HG03025 (cell line): Measurements from ENCODE around the gene MARCHF3.
"Not testable (repeated sequence)": the region's sequence is repeated elsewhere in the genome, so short reads cannot be mapped to it uniquely, and the experiment has no call there.

Source experiments
- ATAC-seq: cut with Tn5 transposase; IDR thresholded peaks from one replicate; pipeline ENCODE4 v1.9.1; 2021; ENCODE audit warnings: mild to moderate bottlenecking, moderate library complexity; ENCODE audit not compliant: unreplicated experiment, low FRiP score

MARCHF3 gene

DNA sequence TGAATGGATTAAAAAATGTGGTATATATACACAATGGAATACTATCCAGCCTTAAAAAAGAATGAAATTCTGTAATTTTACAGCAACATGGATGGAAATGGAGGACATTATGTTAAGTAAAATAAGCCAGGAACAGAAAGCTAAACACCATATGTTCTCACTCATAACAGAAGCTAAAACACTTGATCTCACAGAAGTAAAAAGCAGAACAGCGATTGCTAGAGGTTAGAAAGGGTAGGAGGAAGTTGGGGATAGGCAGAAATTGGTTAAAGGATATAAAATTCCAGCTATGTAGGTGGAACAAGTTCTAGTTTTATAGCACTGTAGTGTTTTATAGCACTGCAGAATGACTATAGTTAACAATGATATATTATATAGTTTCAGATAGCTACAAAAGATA is 15.8 kb downstream of the MARCHF3 start:
- ATAC-seq = peak; percentile 51

DNA sequence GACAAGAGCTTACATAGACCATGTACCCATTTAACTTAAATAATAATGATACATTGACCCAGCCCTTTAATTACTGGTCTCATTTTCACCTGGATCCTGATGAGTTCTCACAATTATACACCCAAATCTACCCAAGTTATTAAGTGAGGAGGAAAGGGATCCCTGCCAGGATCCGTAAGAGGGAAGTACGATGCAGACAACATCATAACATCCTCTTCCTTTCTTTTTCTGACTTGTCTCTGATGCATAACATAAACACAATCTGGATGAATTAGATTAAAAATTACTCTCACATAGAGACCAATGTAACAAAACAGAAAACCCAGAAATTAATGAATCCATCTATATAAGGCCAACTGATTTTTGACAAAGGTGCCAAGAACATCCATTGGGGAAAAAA is 17.0 kb downstream of the MARCHF3 start:
- no peak for ATAC-seq

DNA sequence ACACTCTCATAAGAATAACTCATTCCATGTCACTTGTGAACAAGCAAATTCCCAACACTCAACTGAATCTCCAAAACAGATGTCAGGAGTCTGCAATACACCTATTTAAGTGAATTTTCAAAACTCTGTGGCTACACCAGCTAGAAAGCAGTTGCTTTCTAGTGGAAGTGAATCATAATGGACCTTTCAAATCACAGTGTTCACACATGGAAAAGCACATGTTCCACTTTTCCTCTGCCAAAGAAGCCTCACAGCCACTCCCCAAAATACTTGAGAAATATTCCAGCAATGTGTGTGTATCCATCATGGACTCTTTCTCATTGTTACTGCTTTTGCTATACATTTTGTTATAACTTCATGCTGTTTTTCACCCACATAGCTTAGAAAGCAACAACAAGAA is 17.4 kb downstream of the MARCHF3 start:
- no peak for ATAC-seq

DNA sequence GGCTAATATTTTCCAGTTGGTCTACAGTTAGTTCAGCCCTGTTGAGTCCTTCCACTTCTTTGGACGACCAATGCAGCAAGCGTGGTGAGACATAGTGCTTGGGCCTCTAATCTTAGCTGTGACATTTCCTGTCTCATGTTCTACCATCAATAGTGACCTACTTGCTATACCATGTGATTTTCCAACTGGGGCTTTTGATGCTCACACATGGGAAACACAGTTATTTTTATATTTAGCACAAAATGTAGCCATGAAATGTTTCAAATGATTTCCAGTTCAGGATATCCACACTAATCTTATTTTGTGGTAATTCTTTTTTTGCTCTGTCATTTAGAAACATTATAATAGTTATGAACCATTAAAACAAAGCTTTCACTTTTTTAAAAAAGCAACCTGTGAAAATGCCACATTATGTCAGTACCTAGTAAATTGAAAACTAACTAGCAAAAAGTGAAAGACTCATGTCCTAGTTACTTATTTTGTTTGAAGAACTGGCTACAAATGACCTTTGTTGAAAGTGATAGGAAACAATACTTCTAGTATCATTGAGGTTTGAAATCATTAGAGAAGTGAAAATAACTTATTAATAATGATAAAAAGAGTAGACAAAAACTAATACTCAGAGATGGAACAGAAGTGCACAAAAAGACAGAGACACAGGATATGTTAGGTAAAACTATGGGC is 18.3 kb downstream of the MARCHF3 start:
- ATAC-seq = peak; percentile 59

DNA sequence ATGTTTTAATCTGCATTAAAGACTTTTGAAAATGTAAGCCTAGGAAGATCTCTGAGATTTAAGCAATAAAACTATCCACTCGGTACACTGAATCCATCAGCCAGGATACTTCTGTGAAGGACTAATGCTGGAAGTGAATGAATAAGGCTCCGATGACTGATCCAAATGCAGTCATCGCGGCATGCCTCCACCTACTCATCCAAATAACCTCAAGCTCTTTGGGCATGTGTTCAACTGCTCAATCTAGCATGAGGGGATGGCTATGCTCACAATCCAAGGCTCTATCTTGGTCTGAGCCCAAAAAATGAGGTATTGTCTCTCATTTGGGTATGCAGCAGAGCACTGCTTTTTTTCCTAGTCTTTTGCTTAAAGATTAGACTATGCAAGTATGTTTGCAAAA is 19.2 kb downstream of the MARCHF3 start:
- ATAC-seq = no peak

DNA sequence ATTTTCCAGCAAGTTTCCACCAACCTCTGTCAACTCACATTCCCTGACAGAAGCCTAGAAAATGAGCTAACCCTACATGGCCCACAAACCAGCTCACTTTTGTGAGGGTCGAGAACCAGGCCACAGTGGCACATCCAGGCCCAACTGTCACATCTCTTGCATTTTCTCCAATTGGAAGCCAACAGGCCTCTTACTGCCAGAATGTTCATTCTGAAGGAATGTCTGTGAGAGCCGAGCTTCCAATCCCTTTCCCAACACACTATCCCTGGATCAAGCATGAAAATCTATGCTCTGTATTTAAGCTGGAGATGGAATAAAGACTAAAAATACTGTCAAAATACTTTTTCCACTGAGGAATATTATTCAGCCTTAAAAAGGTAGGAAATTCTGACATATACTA is 20.0 kb downstream of the MARCHF3 start:
- no peak for ATAC-seq

DNA sequence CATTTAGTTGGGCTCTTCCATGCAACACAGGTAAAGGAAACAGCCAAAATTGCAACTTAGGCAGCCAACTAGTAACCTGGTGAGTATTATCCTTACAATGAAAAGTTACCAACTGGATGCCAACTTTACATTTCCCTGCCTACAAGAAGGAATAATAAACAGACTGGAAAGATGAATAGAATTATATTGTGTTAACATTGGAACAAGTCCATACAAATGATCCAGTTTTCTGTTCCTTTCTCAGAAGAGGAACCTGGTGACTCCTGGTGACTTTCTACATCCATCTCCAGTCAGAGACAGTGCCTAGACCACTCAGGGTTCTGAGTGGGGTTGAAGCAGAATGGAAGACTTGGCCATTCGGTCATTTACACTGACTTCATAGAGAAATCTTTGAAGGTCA is 20.6 kb downstream of the MARCHF3 start:
- ATAC-seq = no peak

DNA sequence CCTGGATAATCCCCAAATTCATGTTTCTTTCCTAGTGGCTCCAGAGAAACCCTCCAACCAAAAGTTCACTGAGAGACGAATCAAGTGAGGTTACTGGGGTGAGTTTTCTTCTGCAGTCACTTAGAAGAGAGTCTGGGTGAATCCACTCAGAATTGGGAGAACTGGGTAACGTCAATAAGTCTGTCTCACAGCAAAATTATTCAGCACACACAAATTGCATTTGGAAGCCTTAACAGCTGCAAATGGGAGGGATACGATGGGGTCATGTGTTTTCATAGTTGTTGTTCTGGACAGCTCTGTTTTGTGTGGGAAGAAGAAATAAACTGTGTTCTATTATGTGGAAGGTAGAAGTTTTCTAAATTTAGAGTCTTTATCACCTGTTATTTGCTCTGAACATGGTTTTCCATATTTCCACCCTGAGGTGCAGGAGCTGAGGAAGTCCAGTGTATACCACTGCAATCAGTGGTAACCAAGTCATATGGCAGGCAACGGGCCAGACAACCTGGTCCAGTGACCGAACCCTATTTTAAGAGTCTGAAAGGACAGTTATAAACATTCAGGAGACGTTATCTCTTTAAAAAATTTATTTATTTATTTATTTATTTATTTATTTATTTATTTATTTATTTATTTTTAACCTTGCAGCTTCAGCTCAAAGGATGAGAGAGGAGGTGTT is 21.9 kb downstream of the MARCHF3 start:
- no peak for ATAC-seq

DNA sequence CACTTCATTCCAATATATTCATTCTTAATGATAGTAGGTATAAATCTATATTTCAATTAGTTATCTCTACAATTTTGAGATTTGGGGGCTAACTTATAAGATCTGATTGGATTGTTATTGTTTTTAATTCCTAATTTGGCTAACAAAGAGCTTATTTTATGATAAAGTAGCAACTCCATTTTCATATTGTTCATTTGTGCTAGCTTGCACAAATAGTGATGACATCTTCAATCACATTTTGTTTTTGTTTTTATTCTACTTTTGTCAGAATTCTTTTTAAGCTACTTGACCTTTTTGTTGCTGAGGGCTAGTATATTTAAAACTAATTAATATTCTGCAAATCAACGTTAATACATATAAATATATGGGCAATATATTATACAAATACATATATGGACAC is 22.8 kb downstream of the MARCHF3 start:
- no peak for ATAC-seq

DNA sequence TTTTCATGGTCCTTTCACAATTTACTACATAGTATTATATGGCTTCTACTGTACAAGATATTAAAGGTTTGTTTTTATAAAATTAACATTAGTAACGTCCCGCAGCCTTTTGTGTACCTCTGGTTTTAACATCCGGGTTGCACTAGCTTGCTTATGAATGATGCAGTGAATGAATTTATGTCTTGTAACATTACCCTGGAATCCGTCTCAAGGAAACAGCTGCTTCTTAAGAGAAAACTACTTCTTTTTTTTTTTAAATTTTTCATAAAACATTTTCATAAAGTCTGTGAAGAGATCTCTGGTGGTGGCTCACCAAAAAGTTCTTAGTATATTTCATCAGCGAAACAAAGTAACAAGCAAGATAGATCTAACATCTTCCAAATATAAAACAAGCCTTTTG is 23.6 kb downstream of the MARCHF3 start:
- ATAC-seq = no peak

DNA sequence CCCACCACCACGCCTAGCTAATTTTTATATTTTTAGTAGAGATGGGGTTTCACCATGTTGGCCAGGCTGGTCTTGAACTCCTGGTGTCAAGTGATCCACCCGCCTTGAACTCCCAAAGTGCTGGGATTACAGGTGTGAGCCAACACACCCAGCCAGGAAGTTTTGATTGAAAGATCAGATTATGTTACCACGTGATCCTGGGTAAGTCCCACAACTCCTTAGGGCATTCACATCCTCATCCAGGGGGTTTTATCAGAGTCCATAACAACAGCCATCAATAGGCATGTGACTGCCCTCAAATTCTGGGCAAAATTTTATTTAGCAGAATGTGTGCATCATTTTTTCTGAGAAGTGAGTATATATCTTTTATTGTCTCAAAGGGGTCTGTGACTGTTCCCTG is 25.1 kb downstream of the MARCHF3 start:
- not testable (repeated sequence) for ATAC-seq

DNA sequence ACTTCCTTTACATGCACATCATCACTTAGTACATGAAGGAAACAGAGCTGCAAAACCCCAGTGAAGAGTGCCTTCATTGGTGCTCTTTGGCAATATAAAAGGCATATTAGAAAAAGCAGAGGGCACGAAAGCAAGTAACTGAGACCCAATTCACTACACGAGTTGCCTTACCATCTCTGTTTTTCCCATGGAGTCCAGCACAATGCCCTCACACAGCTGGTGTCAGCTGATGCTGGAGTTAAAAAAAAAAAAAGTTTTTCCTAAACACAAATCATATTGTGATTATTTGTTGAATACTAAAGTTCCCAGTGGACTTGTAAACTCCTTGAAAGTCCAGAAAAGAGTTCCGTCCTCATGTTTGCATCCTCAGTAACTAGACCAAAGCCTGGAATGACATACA is 25.6 kb downstream of the MARCHF3 start:
- ATAC-seq = no peak

DNA sequence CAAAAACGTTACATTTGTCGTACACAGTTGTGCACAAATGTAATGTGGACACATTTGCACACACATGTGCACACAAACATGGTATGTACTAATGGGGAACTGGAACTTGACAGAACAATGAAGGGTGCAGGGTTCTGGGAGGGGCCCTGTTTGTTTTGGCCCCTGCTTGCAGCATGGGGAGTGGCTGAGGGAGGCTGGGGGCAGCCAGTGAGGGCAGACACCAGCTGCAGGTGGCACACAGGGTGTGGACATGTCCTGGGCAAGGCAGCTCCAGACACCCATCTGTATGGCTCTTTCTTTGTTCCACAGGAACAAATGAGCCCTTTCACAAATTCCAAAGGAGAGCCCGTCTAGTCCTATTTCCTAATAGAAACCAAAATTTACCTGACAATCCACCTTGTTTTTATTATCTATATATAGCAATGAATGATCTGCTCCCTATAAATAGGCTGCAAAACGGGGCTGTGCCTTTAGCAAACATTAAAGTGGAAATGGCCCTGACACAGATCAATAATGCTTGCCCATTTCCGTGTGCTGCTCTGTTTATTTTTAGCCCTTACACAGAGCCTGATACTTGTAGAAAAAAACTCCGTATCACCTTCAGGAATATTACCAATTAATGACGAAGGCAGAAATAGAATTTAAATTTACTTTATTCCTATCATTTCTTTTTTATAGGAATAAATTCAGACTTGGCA is 26.4 kb downstream of the MARCHF3 start:
- no peak for ATAC-seq

DNA sequence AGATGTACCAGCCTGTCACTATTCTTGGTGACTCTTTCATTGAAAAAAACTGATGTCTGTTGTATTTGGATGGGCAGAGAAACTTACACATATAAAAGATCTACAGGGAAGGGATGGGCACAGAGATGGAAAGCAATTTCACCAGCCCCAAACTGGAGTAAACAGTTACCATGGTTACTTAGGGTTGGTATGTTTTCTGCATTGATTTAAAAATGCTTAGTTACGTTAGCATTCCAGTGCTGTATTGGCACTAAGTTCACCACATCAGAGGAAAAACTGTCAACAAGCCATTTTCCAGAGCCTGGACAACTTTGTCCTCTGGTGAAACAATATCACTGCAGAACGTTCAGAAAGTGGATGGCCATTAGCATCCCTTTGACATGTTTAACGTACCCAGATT is 28.0 kb downstream of the MARCHF3 start:
- no peak for ATAC-seq

DNA sequence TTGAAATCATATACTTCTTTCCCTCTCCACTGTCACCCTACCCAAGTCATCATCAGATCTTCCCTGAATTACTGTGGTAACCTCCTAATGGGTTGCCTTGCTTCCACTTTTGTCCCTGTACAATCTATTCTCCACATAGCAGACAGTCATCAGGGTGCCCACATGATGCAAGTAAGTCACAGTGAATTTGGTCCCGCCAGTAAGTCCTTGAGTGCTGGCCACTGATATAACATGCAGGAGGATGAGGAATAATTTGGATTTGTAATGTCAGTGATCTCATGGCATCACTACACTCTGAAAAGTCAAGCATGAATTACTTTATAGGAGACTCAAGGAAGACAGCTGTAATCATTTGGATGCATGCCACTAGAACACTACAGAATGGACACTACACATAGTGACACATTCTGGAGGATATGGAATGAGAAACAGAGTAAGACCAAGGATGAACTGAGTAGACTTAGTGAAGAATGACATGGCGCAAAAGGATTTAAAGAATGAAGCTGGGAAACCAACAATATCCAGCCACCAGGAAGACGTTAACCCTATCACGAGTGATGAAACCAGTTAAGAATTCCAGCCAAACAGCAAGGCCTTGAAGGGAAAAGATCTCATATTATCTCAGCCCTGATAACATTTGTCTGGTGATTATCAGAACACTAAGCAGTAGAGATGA is 28.6 kb downstream of the MARCHF3 start:
- ATAC-seq = no peak

DNA sequence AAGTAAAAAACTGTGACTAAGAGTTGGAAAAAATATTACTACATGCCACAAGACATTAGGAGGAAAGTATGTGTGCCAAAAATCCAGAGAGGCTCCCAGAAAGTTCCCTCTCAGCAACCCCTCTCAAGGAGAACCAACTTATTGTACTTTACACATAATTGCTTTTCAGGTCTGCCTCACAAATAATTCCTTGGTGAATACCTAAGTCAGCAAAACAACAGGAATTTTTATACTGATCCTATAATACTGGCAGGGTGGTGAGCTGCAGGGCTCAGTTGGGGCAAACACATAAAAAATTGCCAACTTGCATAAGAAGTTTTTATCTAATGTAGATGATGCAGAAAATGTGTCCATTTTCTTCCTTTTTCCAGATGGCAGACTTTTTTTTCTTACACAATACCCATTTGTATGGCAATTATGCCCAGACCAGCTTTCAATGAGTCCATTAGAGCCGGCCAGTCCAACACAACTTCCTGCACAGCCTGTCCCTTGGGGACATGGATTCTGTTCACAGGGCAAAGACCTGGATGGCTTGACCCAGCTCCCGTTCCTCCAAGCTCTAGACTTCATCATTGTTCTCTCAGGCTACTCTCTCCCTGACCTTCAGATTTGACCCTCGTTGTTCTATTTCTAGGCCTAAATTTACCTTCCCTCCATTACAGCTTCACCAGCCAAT is 31.3 kb downstream of the MARCHF3 start:
- no peak for ATAC-seq

DNA sequence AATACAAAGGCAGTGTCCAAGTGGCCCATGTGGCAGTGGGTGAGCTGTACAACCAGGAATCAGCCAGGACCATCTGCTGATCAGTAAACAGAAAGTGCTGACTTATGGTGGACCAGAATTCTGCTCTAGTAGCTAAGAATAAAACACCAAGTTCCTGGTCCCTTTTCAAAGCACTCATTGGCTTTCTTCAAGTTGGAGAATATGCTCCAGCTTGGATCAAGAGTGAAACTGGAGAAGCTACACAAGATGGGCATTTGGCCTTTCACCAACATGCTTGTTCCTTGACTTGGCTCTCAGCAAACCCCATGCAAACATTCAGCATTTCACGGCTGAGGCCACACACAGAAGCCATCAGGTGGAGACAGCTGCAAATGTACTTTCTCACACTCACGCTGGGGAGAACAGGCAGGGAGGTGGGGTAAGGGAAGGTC is 32.1 kb downstream of the MARCHF3 start:
- ATAC-seq = peak; percentile 95

DNA sequence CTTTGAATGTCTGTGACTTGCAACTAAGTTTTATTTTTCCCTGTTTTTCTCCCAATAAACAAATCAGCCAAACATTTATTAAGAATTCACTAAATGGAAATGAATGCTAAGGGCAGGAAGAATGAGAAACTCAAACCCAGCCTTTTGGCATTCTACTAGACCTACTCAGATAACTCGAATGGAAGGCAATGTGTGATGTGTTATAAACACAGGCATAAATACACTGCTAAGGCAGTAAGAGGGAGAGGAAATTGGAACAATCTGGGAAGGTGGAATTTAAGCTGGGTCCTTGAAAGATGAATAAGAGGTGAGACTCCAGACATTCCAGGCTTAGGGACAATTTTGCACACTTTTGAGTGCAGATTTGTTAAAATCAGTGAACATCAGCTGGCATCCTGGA is 34.7 kb downstream of the MARCHF3 start:
- no peak for ATAC-seq

DNA sequence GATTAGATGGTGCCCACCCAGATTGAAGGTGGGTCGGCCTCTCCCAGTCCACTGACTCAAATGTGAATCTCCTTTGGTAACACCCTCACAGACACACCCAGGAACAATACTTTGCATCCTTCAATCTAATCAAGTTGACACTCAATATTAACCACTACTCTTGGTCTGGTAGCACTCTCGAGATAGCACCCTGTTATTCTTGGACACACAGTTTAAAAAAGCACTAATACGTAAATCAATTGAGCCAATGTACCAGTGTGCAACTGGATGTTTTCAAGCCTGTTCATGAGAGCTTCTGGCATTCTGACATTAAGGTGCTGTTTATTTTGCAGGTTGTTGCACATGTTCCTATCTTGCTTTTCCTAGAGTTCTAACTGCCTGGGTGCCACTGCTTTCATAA is 35.3 kb downstream of the MARCHF3 start:
- no peak for ATAC-seq

DNA sequence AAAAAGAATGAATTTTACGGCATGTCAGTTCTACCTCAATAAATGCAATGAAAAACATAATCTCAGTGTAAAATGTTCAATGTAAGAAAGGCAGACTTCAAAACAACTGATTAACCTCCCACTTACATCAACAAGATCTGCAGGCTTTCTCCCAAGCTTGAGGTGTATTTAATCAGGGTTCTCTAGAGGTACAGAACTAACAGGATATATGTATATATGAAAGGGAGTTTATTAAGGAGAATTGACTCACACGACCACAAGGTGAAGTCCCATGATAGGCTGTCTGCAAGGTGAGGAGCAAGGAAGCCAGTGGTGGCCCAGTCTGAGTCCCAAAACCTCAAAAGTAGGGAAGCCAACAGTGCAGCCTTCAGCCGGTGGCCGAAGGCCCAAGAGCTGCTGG is 35.9 kb downstream of the MARCHF3 start:
- no peak for ATAC-seq
